Heart right ventricle (tissue), 16 donors: ENCODE measurements around the gene FANCE. TPM values are rescaled to one million over a fixed set of nuclear protein-coding genes. Genes with fewer than 3 reads are reported as not detected.

Source experiments
- ATAC-seq, 8 donors: fragments of 200-7000 bp; cut with Tn5 transposase; one replicate each; pipeline ENCODE4 v1.9.1; 2020; ENCODE audit warnings: mild to moderate bottlenecking in 8 of 8, moderate library complexity in 8 of 8, moderate number of reproducible peaks in 1 of 8
- DNase-seq, 2 donors: peaks; one replicate each; pipeline ENCODE4 v3.0.0-alpha.2; 2020
- H3K27ac ChIP-seq, 10 donors: fragments of 200-600 bp; sonication (generic) in 2 of 10; one replicate each; pipeline versions ENCODE4 v1.5.0 to v1.8.0; 2020 to 2022; ENCODE audit warnings: mild to moderate bottlenecking in 3 of 10
- H3K27me3 ChIP-seq, 7 donors: fragments of 200-600 bp; one replicate each; pipeline ENCODE4 v1.8.0; 2021 to 2022; ENCODE audit warnings: mild to moderate bottlenecking in 2 of 7
- H3K36me3 ChIP-seq, 9 donors: fragments of 200-600 bp; sonication (generic) in 1 of 9; one replicate each; pipeline versions ENCODE4 v1.5.0 to v1.8.0; 2020 to 2022; ENCODE audit warnings: mild to moderate bottlenecking in 2 of 9
- H3K4me1 ChIP-seq, 9 donors: fragments of 200-600 bp; sonication (generic) in 1 of 9; one replicate each; pipeline versions ENCODE4 v1.5.0 to v1.8.0; 2020 to 2022; ENCODE audit warnings: mild to moderate bottlenecking in 4 of 9
- H3K4me3 ChIP-seq, 10 donors: fragments of 200-600 bp; sonication (generic) in 2 of 10; one replicate each; pipeline versions ENCODE4 v1.5.0 to v1.8.0; 2020 to 2022; ENCODE audit warnings: mild to moderate bottlenecking in 7 of 10, moderate library complexity in 2 of 10
- H3K9me3 ChIP-seq, 11 donors: fragments of 200-600 bp in 10 of 11; sonication (generic) in 2 of 11; one replicate each; pipeline versions ENCODE4 v1.5.0 to v1.8.0; 2013 to 2022; ENCODE audit warnings: mild to moderate bottlenecking in 2 of 11, control low read depth in 1 of 11, moderate library complexity in 1 of 11
- CTCF ChIP-seq, 9 donors: fragments of 200-600 bp; sonication (generic) in 2 of 9; IDR thresholded peaks; one replicate each; pipeline versions ENCODE4 v1.5.0 to v1.8.0; 2021 to 2022; ENCODE audit warnings: antibody characterized with exemption in 9 of 9, mild to moderate bottlenecking in 5 of 9, moderate library complexity in 1 of 9
- WGBS, 2 donors: extraction: QIAGEN DNeasy Blood & Tissue Kit; methylation state at CpG; one replicate each; pipeline ENCODE4 v1.1.7; 2013; ENCODE audit warnings: inconsistent platforms in 1 of 2; 5-methylcytosine and 5-hydroxymethylcytosine counted together
- intact Hi-C, 10 donors: fragments of 100-400 bp; cut with DNase I; formaldehyde crosslinking; loops; one replicate each; pipeline versions ENCODE4 v1.11.1 to v1.14.2; 2022
- polyA plus RNA-seq, 2 donors: library from polyadenylated mRNA; stranded (reverse); fragments of 200-250 nt; gene quantifications; one replicate each; pipeline ENCODE4 v1.2.3, GENCODE V29; 2013
- total RNA-seq, 10 donors: library from RNA; stranded (reverse); fragmentation: NEBNext Ultra II Directional in 3 of 10; extraction: Animal tissue kit (Norgen Biotek cat#: 25700) in 3 of 10; gene quantifications; one replicate each; pipeline versions ENCODE4 v1.2.1 to v1.2.4, GENCODE V29; 2021 to 2023
- donor health status: Arrhythmogenic right ventricular cardiomyopathy.
- donor health status: ischemic (EF 13 %, LVEDD 7.1; RV severe dilation, severe dysfunction).
- donor health status: healthy with polysubstance abuse.
- donor health status: DM: no; HTN: yes; CAD: no.
- donor health status: DM: no; HTN: no; CAD: no.
- donor health status: ischemic (EF 25% LVEDD 6.9; RV normal size, moderate dysfunction).
- donor health status: ischemic (EF 25% LVEDD 5.7; RV mildly dilated, moderate dysfunction).
- donor health status: healthy.
- donor health status: DM: yes; HTN: yes; CAD: no.
- donor health status: Ischemic cardiomyopathy.
- donor health status: ischemic (EF 35%, LVEDD 5.7; RV mildly dilated, moderate dysfunction).
- donor health status: nonischemic (EF 11% LVEDD 7.7; RV severe dilation, severe dysfunction).
- donor health status: DM: yes; HTN: yes; CAD: no.
- donor health status: PGD.
- donor health status: ischemic (EF 29% LVEDD 5.4; RV normal size, mild dysfunction).
- donor health status: nonischemic (EF 23%, LVEDD 6.1; RV moderate dilation, normal function).

Gene FANCE
- total and polyA plus RNA-seq, 12 donors: 1.5 to 5.3 (median 2.9) TPM

GRCh38 chr6:35412102-35412501 is 40.0 kb upstream of the FANCE start:
- no peaks in the 10 kb centered on the region for H3K9me3 ChIP-seq
- no peak for ATAC-seq
- WGBS, 2 donors: 90 to 95% methylated on average over 8 of the region's 8 CpGs
- peaks cover 0 to 12% (median 11%) of the 10 kb centered on the region in 9 donors for H3K4me1 ChIP-seq
- no peak overlapping the region for H3K4me3 ChIP-seq
- no peak for DNase-seq
- no peak overlapping the region for H3K27ac ChIP-seq
- no peak for TF ChIP-seq CTCF (IDR thresholded peaks at IDR 0.05)
- peaks cover 0 to 63% (median 20%) of the 10 kb centered on the region in 9 donors for H3K36me3 ChIP-seq
- intact Hi-C loops: loop anchor here in 2 of 10 donors (10.0 kb wide), 1 partner anchor 67 kb away; the partner anchor contains the start of gene PPARD (in 2 of the 2)
- H3K27me3 ChIP-seq: no peaks in the 10 kb centered on the region

- H3K4me1 ChIP-seq: peaks cover 0 to 25% (median 16%) of the 10 kb centered on the region in 9 donors
- H3K4me3 ChIP-seq: no peak overlapping the region
- intact Hi-C loops: loop anchor here in 4 of 10 donors (2.0 to 10.0 kb wide), 2 partner anchors 69 to 71 kb away; partner anchors contain the start of gene PPARD (in 4 of the 4)
- peaks cover 0 to 80% (median 20%) of the 10 kb centered on the region in 9 donors for H3K36me3 ChIP-seq
- WGBS, 2 donors: 91% methylated on average over 6 of the region's 6 CpGs
- H3K27ac ChIP-seq: no peak overlapping the region
- H3K9me3 ChIP-seq: no peaks in the 10 kb centered on the region
- ATAC-seq (no peak), DNase-seq (no peak)
- no peak for TF ChIP-seq CTCF (IDR thresholded peaks at IDR 0.05)
- H3K27me3 ChIP-seq: no peaks in the 10 kb centered on the region
Observed at GRCh38 chr6:35413911-35414310, 38.2 kb upstream of the FANCE start.

- intact Hi-C loops: loop anchor here in 6 of 10 donors (1.0 to 10.0 kb wide), 3 partner anchors 70 to 73 kb away; partner anchors contain the start of gene PPARD (in 6 of the 6)
- WGBS, 2 donors: 59 to 61% methylated on average over 7 of the region's 7 CpGs
- Histone ChIP-seq H3K27ac (no peak overlapping the region), H3K36me3 (peaks cover 0 to 83% (median 20%) of the 10 kb centered on the region in 9 donors), H3K27me3 (no peaks in the 10 kb centered on the region), H3K9me3 (no peaks in the 10 kb centered on the region), H3K4me3 (no peak overlapping the region), H3K4me1 (peaks cover 0 to 33% (median 16%) of the 10 kb centered on the region in 9 donors)
- TF ChIP-seq CTCF (IDR thresholded peaks at IDR 0.05): peak; percentile 21 to 77 (median 58)
- ATAC-seq (peak; percentile 71 to 91 (median 82)), DNase-seq (peak; percentile 58 to 78)
Observed at GRCh38 chr6:35415065-35415891, 36.9 kb upstream of the FANCE start.

- no peaks in the 10 kb centered on the region for H3K27me3 ChIP-seq
- intact Hi-C loops: loop anchor here in 2 of 10 donors (10.0 kb wide), 1 partner anchor 73 kb away; the partner anchor contains the start of gene PPARD (in 2 of the 2)
- H3K27ac ChIP-seq: peak overlapping the region in 1 of 10 donors; percentile 64
- WGBS, 2 donors: 83 to 89% methylated on average over 14 of the region's 14 CpGs
- H3K36me3 ChIP-seq: peaks cover 0 to 76% (median 12%) of the 10 kb centered on the region in 9 donors
- no peaks in the 10 kb centered on the region for H3K9me3 ChIP-seq
- no peak for TF ChIP-seq CTCF (IDR thresholded peaks at IDR 0.05)
- no peak for DNase-seq
- ATAC-seq: peak in 1 of 8 donors; percentile 12
- H3K4me1 ChIP-seq: peaks cover 0 to 30% (median 16%) of the 10 kb centered on the region in 9 donors
- no peak overlapping the region for H3K4me3 ChIP-seq
Observed at GRCh38 chr6:35417979-35418661, 34.0 kb upstream of the FANCE start.
